Sigmoid colon (tissue), 7 donors: ENCODE results near the gene RGS18. TPM values are rescaled to one million over a fixed set of nuclear protein-coding genes. Genes with fewer than 3 reads are reported as not detected.
"Not testable (repeated sequence)": the region's sequence is repeated elsewhere in the genome, so short reads cannot be mapped to it uniquely, and the experiment has no call there.

Source experiments
- DNase-seq: peaks from one replicate; pipeline ENCODE4 v3.0.0-alpha.2; 2019
- H3K27ac ChIP-seq, 4 donors: fragments of 200-600 bp; sonication (generic); one replicate each; pipeline ENCODE4 v1.5.1; 2016 to 2019; ENCODE audit warnings: mild to moderate bottlenecking in 1 of 4
- H3K27me3 ChIP-seq, 3 donors: fragments of 200-600 bp; sonication (generic); one replicate each; pipeline ENCODE4 v1.5.1; 2019; ENCODE audit warnings: mild to moderate bottlenecking in 1 of 3
- H3K36me3 ChIP-seq, 4 donors: fragments of 200-600 bp; sonication (generic); one replicate each; pipeline ENCODE4 v1.5.1; 2016 to 2019
- H3K4me1 ChIP-seq, 4 donors: fragments of 200-600 bp; sonication (generic); one replicate each; pipeline ENCODE4 v1.5.1; 2017 to 2019
- H3K4me3 ChIP-seq, 4 donors: fragments of 200-600 bp; sonication (generic); one replicate each; pipeline ENCODE4 v1.5.1; 2017 to 2019; ENCODE audit warnings: mild to moderate bottlenecking in 2 of 4, moderate library complexity in 1 of 4
- H3K9me3 ChIP-seq, 4 donors: fragments of 200-600 bp in 3 of 4; sonication (generic) in 3 of 4; one replicate each; pipeline versions ENCODE4 v1.5.1 to v1.6.1; 2013 to 2019
- EP300 ChIP-seq, 4 donors: sonication (generic); formaldehyde crosslinking; IDR thresholded peaks; one replicate each; pipeline ENCODE4 v1.6.1; 2017; ENCODE audit warnings: antibody characterized with exemption in 4 of 4
- POLR2A ChIP-seq, 2 donors: fragments of 450-650 bp; IDR thresholded peaks; one replicate each; pipeline ENCODE4 v1.6.1; 2016; ENCODE audit warnings: antibody characterized with exemption in 2 of 2, mild to moderate bottlenecking in 2 of 2, moderate library complexity in 2 of 2
- POLR2AphosphoS5 ChIP-seq, 4 donors: sonication (generic); formaldehyde crosslinking; IDR thresholded peaks; one replicate each; pipeline ENCODE4 v1.6.1; 2017; ENCODE audit warnings: antibody characterized with exemption in 4 of 4
- WGBS, 2 donors: extraction: QIAGEN DNeasy Blood & Tissue Kit; methylation state at CpG; one replicate each; pipeline ENCODE4 v1.1.7; 2013; 5-methylcytosine and 5-hydroxymethylcytosine counted together
- intact Hi-C: fragments of 100-400 bp; cut with DNase I; formaldehyde crosslinking; loops from one replicate; pipeline ENCODE4 v1.15.1; 2023
- polyA plus RNA-seq, 3 donors: library from polyadenylated mRNA; stranded (reverse); fragments of 200-250 nt; gene quantifications; one replicate each; pipeline ENCODE4 v1.2.3, GENCODE V29; 2013
- total RNA-seq, 4 donors: library from RNA; depleted of rRNA; stranded (reverse); fragments of >200 nt; gene quantifications; one replicate each; pipeline ENCODE4 v1.1.0, GENCODE V29; 2016
- TF ChIP-seq, protein P1 (sequence below), 4 experiments: fragments of 450-650 bp in 3 of 4; fragments of 200-600 bp in 1 of 4; IDR thresholded peaks; one replicate each; pipeline ENCODE4 v1.5.1; 2016 to 2019; ENCODE audit warnings: antibody characterized with exemption in 4 of 4, mild to moderate bottlenecking in 3 of 4, moderate library complexity in 2 of 4
- donor health status: healthy with polysubstance abuse.
- donor health status: Bipolar disorder and iron deficiency.
- donor health status: healthy.

Gene RGS18
- total and polyA plus RNA-seq, 7 donors, result 1.8 to 5.1 (median 3.0) TPM

DNA sequence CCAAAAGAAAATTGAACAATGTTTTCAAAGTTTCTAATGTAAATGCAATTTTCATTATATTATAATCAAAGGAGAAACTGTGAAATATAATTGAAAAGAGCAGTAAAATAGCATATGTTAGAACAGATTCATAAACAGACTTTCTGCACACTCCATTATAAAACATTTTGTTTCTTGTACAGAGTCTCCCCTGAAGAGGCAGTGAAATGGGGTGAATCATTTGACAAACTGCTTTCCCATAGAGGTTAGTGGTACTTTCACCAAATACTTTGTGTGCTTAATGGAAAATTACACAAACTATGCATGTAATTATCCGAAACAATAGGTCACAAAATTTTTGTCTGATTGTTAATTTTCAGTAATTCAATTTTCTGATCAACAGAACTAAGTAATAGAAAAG, 1.9 kb downstream of the RGS18 start:
- intact Hi-C loops, result no loop called here
- peaks cover 0 to 4% (median 2%) of the 10 kb centered on the region in 4 donors for H3K9me3 ChIP-seq
- TF ChIP-seq POLR2A (IDR thresholded peaks at IDR 0.05), result no peak
- TF ChIP-seq, protein P1, sequence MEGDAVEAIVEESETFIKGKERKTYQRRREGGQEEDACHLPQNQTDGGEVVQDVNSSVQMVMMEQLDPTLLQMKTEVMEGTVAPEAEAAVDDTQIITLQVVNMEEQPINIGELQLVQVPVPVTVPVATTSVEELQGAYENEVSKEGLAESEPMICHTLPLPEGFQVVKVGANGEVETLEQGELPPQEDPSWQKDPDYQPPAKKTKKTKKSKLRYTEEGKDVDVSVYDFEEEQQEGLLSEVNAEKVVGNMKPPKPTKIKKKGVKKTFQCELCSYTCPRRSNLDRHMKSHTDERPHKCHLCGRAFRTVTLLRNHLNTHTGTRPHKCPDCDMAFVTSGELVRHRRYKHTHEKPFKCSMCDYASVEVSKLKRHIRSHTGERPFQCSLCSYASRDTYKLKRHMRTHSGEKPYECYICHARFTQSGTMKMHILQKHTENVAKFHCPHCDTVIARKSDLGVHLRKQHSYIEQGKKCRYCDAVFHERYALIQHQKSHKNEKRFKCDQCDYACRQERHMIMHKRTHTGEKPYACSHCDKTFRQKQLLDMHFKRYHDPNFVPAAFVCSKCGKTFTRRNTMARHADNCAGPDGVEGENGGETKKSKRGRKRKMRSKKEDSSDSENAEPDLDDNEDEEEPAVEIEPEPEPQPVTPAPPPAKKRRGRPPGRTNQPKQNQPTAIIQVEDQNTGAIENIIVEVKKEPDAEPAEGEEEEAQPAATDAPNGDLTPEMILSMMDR (IDR thresholded peaks at IDR 0.05), result no peak
- TF ChIP-seq POLR2AphosphoS5 (IDR thresholded peaks at IDR 0.05), result no peak
- TF ChIP-seq EP300 (IDR thresholded peaks at IDR 0.05), result no peak
- no peak for DNase-seq
- H3K27me3 ChIP-seq, result no peaks in the 10 kb centered on the region
- no peak overlapping the region for H3K27ac ChIP-seq
- no peaks in the 10 kb centered on the region for H3K4me1 ChIP-seq
- 85 to 86% methylated on average over 1 of the region's 1 CpG for WGBS, 2 donors
- no peaks in the 10 kb centered on the region for H3K36me3 ChIP-seq
- no peak overlapping the region for H3K4me3 ChIP-seq

DNA sequence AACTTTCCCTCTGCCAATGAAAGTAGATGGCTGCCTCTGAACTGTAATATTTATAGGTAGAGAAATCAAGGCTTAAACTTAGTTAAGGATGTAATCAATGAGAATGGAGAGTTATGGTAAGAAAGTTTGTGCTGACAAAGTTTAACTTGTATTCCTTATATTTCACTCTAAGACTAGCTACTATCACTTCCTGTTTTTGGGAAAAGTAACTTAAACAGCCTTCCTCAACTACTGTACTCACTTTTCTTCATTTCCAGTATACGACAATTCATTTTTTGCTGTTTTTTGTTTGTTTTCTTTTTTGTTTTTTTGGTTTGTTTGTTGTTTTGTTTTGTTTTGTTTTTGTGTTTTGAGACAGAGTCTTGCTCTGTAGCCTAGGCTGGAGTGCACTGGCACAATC, 3.7 kb downstream of the RGS18 start:
- no peaks in the 10 kb centered on the region for H3K27me3 ChIP-seq
- no peak overlapping the region for H3K27ac ChIP-seq
- intact Hi-C loops, result no loop called here
- H3K4me3 ChIP-seq, result no peak overlapping the region
- no peaks in the 10 kb centered on the region for H3K36me3 ChIP-seq
- peaks cover 0 to 4% (median 2%) of the 10 kb centered on the region in 4 donors for H3K9me3 ChIP-seq
- DNase-seq, result no peak
- WGBS, 2 donors, result 90 to 93% methylated on average over 1 of the region's 1 CpG
- TF ChIP-seq POLR2AphosphoS5 (IDR thresholded peaks at IDR 0.05), result no peak
- TF ChIP-seq POLR2A (IDR thresholded peaks at IDR 0.05), result no peak
- TF ChIP-seq, protein P1 (IDR thresholded peaks at IDR 0.05), result no peak
- no peak for TF ChIP-seq EP300 (IDR thresholded peaks at IDR 0.05)
- H3K4me1 ChIP-seq, result no peaks in the 10 kb centered on the region

DNA sequence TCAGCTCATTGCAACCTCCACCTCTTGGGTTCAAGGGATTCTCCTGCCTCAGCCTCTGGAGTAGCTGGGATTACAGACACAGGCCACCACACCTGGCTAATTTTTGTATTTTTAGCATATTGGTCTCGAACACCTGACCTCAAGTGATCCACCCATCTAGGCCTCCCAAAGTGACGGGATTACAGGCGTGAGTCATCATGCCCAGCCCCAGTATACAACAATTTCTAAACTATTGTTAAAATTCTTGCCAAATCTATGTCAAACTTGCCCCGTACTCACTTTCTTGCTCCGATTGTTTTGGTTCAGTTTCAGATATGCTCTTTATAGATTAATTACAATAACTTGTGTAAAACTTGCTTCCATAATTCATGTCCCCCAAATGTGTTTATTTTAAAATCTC, 4.1 kb downstream of the RGS18 start:
- Histone ChIP-seq H3K4me1 (no peaks in the 10 kb centered on the region), H3K36me3 (no peaks in the 10 kb centered on the region), H3K9me3 (peaks cover 0 to 4% (median 2%) of the 10 kb centered on the region in 4 donors), H3K27me3 (no peaks in the 10 kb centered on the region), H3K4me3 (no peak overlapping the region), H3K27ac (no peak overlapping the region)
- no peak for TF ChIP-seq EP300 (IDR thresholded peaks at IDR 0.05)
- TF ChIP-seq POLR2AphosphoS5 (IDR thresholded peaks at IDR 0.05), result no peak
- no peak for TF ChIP-seq POLR2A (IDR thresholded peaks at IDR 0.05)
- TF ChIP-seq, protein P1 (IDR thresholded peaks at IDR 0.05), result no peak
- intact Hi-C loops, result no loop called here
- WGBS, 2 donors, result 66 to 80% methylated on average over 5 of the region's 5 CpGs
- DNase-seq, result no peak

DNA sequence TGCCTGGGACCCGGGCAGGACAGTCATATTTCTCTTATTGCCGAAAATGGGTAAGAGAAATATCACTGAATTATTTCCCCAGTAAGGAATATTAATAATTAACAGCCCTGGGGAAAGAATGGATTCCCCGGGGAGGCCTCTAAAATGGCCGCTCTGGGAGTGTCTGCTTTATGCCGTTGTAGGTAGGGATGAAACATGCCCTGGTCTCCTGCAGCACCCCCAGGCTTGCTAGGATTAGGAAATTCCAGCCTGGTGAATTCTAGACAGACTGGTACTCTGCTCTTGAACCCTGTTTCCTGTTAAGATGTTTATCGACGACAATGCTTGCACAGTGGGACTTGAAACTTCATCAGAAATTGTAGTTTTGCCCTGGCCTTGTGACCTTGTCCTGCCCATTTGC, 6.7 kb downstream of the RGS18 start:
- intact Hi-C loops, H3K27ac ChIP-seq: not testable (repeated sequence)

DNA sequence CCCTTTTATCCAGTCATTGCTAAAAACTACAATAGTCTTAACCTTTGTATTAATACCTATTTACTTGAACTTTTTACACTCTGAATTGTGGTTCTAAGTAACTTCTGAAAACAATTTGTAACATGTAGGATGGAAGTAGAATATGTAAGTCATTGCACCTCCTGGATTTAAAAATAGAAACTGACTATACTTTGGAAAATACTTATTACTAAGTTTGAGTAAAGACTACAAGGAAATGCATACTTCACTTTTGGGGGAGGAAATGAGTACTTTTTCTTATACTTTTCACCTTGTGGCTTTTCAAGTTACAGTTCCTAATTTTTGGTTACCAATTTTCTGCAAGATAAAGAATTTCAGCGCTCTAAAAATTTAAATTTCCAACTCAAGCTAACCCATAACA, 8.7 kb downstream of the RGS18 start:
- DNase-seq, result no peak
- no peak overlapping the region for H3K27ac ChIP-seq
- no peak overlapping the region for H3K4me3 ChIP-seq
- H3K27me3 ChIP-seq, result no peaks in the 10 kb centered on the region
- H3K9me3 ChIP-seq, result peaks cover 0 to 4% (median 2%) of the 10 kb centered on the region in 4 donors
- no peaks in the 10 kb centered on the region for H3K4me1 ChIP-seq
- no peaks in the 10 kb centered on the region for H3K36me3 ChIP-seq
- 80 to 91% methylated on average over 1 of the region's 1 CpG for WGBS, 2 donors
- intact Hi-C loops, result no loop called here
- TF ChIP-seq, protein P1 (IDR thresholded peaks at IDR 0.05), result no peak
- TF ChIP-seq POLR2A (IDR thresholded peaks at IDR 0.05) (no peak), POLR2AphosphoS5 (IDR thresholded peaks at IDR 0.05) (no peak), EP300 (IDR thresholded peaks at IDR 0.05) (no peak)

More for the DNA sequence above, 6.7 kb downstream of the RGS18 start:
- 74 to 85% methylated on average over 7 of the region's 7 CpGs for WGBS, 2 donors
- not testable (repeated sequence) for H3K4me3 ChIP-seq, H3K36me3 ChIP-seq, H3K4me1 ChIP-seq, H3K27me3 ChIP-seq, DNase-seq, H3K9me3 ChIP-seq
